T-helper 2 cell (primary cell): ENCODE data around the gene ZBTB43.
A peak's percentile ranks its signal among the peaks of the same experiment; 100 is the strongest.

Experiments
- DNase-seq, 5 experiments: peaks; one replicate each; pipeline versions ENCODE4 v3.0.0 to v3.0.0-alpha.2; 2012 to 2022

Gene ZBTB43

DNA sequence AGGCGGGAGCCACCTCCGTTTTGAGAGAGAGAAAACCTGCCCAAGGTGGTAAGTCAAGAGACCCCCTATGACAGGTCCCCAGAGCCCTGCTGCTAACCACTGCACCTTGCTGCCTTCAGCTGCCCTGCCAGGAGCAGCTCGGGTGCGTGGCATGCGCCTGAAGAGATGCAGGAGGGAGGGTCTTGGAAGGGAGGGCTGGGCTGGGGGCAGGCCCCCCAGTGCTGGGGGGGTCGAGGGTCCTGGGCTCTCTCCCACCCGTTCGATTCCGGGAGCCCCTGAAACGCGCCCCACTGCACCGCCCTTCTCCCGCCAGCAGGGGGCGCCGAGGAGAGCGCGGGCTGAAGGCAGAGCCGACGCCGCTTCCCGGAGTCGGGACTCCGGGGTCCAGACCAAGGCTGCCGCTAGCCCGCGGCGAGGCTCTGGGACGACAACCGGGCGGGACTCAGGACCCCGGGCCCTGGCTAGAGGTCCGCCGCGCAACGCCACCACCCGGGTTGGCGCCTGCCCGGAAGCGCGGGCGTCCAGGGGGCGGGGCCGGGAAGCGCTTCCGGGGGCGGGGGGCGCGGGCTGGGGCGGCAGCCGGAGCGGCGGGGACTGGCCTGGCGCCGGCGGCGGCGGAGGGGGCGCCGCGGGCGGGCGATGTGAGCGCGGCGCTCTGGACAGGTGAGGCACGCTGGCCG lies 55.4 kb downstream of the ZBTB43 start, which contains the start of gene ZBTB34:
Gene ZBTB34, plus strand, starts transcription at position 563 of the 680 bp plus-strand sequence. CDS start 18,761 bp downstream, outside the sequence.
- peak; percentile 59 to 71 (median 64) for DNase-seq

DNA sequence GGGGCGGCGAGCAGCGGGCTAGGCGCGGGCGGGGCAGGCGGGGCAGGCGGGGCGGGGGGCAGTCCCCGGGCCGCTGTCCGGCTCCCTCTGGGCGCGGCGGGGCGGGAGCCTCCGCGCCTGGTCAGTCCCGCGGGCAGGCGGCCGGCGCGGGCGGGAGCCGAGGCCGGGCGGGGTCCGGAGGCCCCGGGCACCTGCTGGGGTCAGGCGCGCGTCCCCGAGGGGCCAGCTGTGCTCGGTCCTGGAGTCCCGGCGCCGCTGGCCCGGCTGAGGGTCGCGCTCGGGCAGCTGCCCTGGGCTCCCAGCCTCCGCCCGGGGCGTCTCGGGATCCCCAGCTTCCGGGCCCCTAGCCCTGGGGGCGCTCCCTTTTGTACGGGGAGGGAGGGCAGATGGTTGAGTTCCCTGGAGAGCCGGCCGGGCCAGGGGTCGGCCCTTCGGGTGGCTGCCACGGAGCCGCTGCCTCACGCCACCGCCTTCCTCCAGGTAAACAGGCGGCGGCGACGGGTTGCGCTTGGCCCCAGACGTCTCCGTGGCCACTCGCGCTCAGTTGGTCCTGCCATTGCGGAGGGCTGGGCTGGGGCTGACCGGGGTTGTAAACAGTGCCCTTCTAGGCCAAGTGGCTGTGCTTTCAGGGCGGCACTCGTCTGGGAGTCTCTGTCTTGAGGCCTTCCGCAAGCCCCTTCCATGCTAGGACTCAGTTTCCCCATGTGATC lies 56.1 kb downstream of the ZBTB43 start:
- DNase-seq: peak in 3 of 5 experiments; percentile 3 to 14 (median 7)

DNA sequence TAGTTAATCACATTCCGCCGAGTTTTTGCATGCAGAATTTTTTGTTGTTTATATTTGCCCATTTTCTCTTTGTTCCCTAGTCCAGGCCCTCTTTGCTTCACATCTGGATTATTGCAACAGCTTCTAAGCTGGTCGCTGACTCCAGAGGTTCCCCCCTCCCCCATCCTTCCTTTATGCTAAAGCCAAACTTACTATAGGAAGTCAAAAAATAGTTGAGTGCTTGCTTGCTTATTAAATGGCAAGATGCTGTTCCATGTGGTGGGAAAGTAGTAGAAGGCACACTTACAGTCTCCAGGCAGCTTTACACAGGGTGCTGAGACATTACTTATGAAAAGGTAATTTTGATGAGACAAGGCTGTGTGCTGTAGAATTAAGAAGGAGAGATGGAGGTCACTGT lies 56.9 kb downstream of the ZBTB43 start:
- peak in 1 of 5 experiments; percentile 23 for DNase-seq

DNA sequence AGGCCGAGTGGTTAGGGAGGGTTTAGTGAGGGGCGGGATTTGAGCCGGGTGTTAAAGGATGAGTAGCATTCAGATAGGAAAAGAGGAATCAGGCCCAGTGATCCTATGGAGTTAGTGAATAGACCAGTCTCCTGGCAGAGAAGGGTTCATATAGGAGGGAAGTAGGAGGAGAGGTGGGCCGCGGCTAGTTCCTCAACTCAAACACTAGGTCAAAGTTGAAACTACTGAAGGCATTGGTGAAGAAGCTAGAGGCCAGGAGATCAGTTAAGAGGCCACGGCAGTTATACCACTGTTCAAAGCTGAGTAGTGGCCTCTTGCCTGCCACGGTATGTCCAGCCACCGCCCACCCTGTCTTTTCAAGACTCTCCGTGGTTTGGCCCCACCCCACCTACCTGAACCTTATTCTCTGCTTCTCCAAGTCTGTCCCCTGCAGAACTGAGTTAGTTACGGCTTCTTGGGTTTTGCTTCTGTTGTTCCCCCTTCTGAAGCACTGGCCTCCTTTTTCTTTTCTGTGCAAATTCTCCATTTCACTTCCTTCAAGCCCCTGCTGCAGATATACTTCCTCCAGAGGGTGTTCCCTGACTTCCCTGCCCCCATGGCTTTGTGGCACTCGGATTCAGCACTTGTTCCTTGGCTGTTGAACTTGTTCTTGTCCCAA lies 57.4 kb downstream of the ZBTB43 start:
- DNase-seq: no peak

DNA sequence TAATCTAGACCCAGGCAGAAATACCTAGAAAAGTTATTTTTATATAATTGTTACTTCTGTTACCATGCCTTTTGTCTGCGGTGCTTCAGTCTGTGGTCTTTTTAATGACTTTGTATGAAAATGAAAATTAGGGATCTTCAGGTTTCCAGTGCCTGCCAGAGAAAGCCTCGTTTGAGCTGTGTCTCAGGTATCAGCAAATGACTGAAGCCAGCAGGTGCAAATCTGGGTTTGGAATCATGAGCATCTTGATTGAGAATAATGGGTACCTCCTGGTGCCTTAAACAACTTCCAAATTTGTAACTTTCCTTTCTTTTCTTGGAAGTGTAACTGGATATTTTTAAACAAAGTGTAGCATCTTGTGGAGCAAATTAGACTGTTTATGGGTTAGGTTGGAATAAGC lies 59.9 kb downstream of the ZBTB43 start:
- DNase-seq: no peak

DNA sequence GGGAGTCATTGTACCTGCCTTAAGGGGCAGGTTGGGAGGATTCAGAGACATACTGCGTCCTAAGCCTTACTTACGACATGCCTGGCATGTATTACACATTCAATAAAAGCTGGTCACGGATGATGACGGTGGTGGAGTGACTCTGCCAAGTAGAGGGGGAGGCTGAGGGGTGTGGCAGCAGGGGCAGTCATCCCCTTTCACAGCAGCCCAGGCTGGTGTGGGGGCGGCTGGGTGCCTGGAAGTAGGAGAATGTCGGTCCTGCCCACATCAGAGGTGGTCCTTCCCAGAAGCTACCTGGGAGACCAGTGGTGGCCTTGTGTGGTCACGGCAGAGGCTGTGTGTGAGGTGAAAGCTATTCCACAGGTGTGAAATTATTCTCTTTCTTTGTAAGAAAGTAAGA lies 64.5 kb downstream of the ZBTB43 start:
- DNase-seq: no peak

DNA sequence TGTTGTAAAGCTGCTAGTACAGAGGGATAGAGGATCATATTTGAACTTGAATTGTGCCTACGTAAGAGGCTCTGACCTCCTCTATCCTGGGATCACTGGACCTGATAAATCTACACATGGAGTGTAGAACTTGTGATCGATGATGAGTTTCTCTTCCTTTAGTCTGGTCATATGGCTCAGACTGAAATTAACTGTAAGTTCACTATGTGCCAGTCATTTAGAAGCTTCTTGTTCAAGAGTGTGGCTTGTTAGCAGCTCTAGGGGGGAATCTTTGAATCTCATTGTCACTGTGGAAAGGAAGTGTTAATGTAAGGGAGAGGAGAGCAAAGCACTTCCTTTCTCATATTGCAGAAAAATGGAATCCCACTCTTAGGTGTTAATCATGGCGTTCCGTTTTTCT lies 67.7 kb downstream of the ZBTB43 start:
- DNase-seq: no peak

DNA sequence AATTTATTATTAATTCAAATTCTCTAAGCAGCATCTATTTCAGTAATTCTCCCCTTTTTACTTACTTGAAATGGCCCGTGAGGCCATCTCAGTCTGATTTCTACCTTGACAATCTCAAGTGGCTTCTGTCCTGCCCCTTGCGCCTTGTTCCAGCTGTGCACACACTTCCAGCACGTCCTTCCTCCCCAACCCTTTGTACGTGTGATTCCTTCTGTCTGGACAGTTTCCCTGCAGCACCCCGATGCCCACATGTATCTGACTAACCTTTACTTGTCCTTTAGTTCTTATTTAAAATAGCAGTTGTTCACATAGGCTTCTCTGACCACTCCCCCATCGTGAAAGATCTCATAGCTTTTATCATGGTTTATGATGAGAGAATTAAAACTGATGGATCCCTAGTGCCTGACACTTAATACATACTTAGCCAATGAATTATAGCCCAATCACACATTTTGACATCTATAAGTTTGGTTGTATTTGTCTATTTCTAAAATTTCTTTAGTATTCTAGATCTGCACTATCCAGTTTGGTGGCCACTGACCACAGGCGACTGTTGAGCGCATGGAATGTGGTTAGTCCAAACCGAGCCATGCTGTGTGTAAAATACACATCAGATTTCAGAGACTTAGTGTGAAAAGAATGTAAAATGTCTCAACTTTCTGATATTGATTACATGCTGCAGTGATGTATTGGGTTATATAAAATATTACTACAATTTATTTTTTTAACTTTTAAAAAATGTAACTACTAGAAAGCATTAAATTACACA lies 69.9 kb downstream of the ZBTB43 start:
- no peak for DNase-seq

DNA sequence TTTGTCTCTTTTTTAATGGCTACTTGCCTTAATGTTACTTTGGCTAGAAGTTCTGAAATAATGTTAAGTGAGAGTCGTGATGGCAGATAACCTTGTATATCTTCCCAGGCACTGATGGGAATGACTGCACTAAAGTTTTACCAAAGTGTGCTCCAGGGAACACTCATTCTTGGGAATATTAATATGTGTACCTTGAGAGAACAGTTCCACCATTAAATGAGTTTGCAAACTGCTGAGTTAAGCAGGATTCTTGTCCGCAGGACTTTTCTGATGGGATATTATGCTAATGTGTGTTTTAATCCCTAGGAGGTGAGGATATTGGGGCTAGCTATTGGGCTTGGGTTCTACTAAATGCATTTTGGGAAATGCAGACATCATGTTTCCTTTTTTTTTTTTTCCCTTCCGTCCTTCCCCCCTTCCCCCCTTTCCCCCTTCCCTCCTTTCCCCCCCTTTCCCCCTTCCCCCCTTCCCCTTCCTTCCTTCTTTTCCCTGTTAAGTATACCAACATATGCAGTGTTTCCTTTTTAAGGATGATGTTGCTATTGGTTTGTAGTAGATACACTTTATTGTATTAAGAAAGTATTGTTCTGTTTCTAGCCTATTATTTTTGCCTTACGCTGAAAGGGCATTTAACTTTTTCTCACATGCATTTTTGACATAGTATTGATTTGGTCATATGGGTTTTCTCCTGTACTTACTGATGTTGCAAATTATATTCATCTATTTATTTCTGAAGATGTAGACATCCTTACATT lies 71.1 kb downstream of the ZBTB43 start:
- DNase-seq: no peak

DNA sequence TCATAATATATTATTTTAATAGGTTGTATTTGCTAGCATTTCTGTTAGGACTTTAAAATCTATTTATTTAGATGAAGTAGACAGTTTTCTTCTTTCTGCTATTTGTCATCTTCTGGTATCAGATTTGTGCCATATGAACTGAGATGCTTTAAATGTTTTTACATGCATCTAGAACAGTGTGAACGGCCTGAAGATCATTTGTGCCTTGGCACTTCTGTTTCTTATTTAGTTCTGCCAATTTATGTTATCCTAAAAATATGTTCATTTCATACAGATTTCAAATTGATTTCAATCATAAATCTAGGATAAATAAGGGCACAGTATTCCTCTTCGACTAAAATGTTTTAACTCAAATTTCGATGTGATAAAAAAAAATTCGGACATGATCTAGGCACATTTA lies 71.7 kb downstream of the ZBTB43 start:
- no peak for DNase-seq

DNA sequence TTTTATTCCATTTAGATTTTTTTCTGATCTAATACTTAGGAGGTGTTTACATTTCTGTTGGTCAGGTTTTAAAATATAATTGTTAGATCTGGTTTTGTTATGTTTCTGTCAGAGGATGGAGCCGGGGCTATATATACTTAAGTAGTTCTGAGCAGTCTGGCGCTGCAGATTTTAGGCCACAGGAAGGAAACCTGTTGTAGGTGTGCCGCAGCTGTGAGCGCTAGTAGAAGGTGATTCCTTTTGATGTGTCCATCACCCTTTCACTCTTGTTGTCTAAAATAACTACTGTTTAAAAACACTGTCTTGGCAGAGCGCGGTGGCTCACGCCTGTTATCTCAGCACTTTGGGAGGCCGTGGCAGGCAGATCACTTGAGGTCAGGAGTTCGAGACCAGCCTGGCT lies 72.6 kb downstream of the ZBTB43 start:
- peak in 1 of 5 experiments; percentile 35 for DNase-seq

DNA sequence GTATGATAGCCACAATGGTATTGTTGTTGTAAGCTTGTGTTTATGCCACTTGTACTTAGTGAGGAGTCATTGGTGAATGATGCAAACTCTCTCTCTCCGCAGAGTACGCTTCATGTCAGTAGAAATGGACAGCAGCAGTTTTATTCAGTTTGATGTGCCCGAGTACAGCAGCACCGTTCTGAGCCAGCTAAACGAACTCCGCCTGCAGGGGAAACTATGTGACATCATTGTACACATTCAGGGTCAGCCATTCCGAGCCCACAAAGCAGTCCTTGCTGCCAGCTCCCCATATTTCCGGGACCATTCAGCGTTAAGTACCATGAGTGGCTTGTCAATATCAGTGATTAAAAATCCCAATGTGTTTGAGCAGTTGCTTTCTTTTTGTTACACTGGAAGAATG lies 74.4 kb downstream of the ZBTB43 start:
- DNase-seq: no peak

DNA sequence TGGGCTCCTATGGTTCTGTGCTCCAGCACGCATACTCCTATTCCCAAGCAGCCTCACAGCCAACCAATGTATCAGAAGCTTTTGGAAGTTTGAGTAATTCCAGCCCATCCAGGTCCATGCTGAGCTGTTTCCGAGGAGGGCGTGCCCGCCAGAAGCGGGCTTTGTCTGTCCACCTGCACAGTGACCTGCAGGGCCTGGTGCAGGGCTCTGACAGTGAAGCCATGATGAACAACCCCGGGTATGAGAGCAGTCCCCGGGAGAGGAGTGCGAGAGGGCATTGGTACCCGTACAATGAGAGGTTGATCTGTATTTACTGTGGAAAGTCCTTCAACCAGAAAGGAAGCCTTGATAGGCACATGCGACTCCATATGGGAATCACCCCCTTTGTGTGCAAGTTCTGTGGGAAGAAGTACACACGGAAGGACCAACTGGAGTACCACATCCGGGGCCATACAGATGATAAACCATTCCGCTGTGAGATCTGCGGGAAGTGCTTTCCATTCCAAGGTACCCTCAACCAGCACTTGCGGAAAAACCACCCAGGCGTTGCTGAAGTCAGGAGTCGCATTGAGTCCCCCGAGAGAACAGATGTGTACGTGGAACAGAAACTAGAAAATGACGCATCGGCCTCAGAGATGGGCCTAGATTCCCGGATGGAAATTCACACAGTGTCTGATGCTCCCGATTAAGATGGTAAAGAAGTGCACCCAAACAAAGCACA lies 75.5 kb downstream of the ZBTB43 start:
- DNase-seq: no peak

DNA sequence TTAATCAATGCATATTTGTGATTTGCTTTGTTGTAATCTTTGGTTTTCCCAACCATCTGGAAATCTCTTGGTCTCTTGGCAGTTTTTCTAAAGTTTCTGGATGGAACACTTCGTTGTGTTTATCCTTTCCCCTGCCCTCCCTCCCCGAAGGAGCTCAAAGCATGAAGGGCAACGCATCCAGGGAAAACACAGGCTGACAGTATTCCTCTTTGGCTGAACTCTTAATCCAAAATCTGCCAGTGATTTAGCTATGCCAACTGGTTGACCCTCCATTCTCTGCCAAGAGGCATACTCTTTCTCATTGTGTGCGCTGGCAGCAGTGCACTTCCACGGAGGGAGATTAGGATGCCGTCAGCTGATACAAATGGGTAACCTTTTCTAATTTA lies 76.1 kb downstream of the ZBTB43 start:
- DNase-seq: no peak

DNA sequence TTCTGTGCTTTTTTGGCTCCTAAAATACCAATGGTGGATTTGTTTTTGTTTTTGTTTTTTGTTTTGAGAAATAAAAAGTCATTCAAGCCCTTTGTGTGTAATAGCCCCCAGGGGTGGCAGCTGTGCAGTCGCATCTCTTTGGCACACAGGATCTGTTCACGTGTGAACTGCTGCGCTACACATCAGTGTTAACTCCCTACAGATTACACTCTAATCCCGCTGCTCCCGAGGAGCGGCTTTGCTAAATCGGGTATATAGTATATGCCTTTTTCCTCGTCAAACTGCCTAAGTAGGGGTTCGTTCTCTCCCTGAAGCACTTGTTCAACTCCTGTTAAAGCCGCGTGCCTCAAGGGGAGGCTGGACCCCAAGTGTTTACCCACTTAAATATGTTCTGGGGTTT lies 77.9 kb downstream of the ZBTB43 start:
- DNase-seq: no peak

DNA sequence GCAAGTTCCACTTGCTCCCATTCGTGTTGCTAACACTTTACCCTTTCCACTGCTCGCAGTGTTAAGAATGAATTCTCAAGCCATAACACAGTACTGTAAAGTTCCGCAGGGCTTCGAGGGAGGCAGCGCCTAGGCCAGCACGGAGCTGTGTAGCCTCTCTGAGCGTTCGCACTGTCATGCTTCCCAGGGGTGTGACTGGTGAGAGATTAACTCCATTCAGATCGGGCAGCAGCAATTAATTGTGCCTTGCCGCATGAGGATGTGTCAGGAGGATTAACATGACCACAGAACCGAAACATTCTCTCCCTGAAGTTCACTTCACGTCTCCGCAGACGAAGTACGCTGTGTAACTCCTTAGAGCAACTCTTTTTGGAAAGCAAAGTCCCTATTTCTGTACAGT lies 78.8 kb downstream of the ZBTB43 start:
- DNase-seq: no peak

DNA sequence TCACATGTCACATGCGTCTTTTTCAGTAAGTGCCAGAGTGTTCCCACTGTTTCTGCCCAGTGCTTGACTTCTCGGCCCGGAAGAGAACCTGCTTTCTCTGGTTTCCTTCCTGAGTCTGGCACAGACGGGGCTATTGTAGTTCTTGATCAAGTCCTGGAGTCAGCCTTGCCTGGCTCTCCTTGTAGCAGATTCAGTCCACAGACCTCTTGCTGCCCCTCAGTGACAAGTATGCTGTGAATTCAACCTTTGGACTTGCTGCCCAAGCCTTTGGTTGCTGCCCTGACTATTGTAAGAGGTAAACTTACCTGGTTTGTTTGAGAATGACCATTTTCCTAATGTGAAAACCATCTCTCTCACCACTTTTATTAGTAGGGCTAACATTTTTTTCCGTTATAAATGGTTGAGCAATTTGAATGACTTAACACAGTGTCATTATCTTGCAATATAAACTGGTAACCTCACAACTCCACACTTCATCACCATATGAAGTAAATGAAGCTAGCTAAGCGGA lies 80.3 kb downstream of the ZBTB43 start:
- DNase-seq: no peak

DNA sequence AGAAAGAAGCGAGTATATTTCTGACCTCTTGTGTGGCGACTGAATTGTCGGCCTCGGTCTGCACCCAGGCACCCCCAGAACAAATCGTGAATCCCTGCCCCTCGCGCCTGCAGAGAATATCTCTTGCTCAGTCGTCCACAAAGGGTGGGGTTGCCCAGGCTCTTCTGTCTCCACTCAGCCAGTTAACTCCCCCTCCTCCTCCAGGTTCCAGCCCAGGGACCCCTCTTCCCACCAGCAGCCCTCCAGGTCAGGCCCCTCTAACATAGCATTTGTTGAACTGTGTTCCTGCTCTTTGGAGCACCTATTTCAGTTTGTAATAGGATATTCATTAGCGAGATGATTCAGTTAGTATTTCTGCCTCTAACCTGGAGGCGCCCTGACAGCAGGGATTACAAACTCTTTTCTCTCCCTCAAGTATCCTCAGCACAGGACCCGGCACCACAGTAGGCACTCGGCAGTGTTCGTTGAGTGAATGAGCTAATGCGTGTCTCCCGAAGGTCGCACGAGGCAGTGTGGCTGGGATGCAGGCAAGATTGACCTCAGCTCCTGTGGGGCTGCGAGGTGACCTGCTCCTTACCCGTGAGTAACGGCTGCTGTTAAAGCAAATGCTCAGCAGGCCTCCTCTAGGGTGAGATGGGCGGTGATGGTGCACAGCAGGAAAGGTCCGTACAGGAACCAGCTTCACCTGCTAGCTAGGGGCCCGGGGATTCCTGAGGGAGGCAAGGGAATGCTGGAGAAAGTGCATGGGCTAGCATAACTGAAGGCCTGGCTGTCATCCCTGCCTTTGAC lies 81.4 kb downstream of the ZBTB43 start:
- DNase-seq: no peak

DNA sequence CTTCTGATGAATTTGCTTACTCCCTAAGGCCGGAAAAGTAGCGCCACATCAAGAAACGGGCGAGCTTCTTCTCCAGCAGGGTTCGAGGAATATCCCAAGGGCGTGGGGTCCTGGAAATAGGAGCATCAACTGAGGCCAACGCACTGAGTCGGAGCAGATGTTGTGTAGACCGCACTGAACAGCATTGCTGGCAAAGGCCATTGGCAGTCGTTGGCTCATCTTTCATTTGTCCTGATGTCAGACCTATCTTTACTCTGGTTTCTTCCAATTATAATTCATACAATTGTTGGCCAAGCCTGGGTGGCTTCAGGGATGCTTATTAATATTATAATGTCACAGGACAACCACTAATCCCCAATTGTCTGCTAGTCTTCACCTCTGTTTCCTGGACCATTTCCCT lies 82.1 kb downstream of the ZBTB43 start:
- DNase-seq: no peak
